Activated T-cell treated with anti-CD3 and anti-CD28 coated beads, Interleukin-2, amount 50 U/mL, for 1 hour (primary cell): ENCODE measurements around the gene NDRG3.
A peak's percentile ranks its signal among the peaks of the same experiment; 100 is the strongest.

Experiments used
- DNase-seq: peaks from one replicate; pipeline ENCODE4 v3.0.0-alpha.2; 2020

Gene NDRG3

GRCh38 chr20:36745927-36746659, at the start of gene NDRG3:
Gene NDRG3, minus strand, starts transcription at chr20:36746090. Its CDS starts 24,355 bp downstream, at chr20:36721735.
- DNase-seq, result peak; percentile 91

GRCh38 chr20:36794116-36794474, 48.2 kb upstream of the NDRG3 start:
- no peak for DNase-seq

GRCh38 chr20:36793294-36794115, 47.6 kb upstream of the NDRG3 start:
- DNase-seq, result no peak

GRCh38 chr20:36792422-36792821, 46.5 kb upstream of the NDRG3 start:
- DNase-seq, result no peak

- DNase-seq, result no peak
Measured at GRCh38 chr20:36791862-36792261, 46.0 kb upstream of the NDRG3 start.

- DNase-seq, result no peak
Measured at GRCh38 chr20:36786663-36787062, 40.8 kb upstream of the NDRG3 start.

GRCh38 chr20:36786246-36786645, 40.4 kb upstream of the NDRG3 start:
- no peak for DNase-seq

- no peak for DNase-seq
Measured at GRCh38 chr20:36785308-36785707, 39.4 kb upstream of the NDRG3 start.

GRCh38 chr20:36784900-36785299, 39.0 kb upstream of the NDRG3 start:
- DNase-seq, result no peak

GRCh38 chr20:36784116-36784515, 38.2 kb upstream of the NDRG3 start:
- no peak for DNase-seq

GRCh38 chr20:36779656-36780025, 33.8 kb upstream of the NDRG3 start:
- no peak for DNase-seq

- no peak for DNase-seq
Measured at GRCh38 chr20:36778831-36779655, 33.2 kb upstream of the NDRG3 start.

GRCh38 chr20:36777576-36777975, 31.7 kb upstream of the NDRG3 start:
- no peak for DNase-seq

- DNase-seq, result no peak
Measured at GRCh38 chr20:36777167-36777566, 31.3 kb upstream of the NDRG3 start.

- DNase-seq, result no peak
Measured at GRCh38 chr20:36775826-36776225, 29.9 kb upstream of the NDRG3 start.

GRCh38 chr20:36775196-36775595, 29.3 kb upstream of the NDRG3 start:
- no peak for DNase-seq

- peak; percentile 99 for DNase-seq
Measured at GRCh38 chr20:36773597-36774390, 27.9 kb upstream of the NDRG3 start, which contains the start of gene DSN1. Gene DSN1, minus strand, starts transcription at chr20:36773763. Its CDS starts 2,305 bp downstream, at chr20:36771458.

- no peak for DNase-seq
Measured at GRCh38 chr20:36773107-36773596, 27.3 kb upstream of the NDRG3 start.

GRCh38 chr20:36770680-36771079, 24.8 kb upstream of the NDRG3 start:
- DNase-seq, result no peak

GRCh38 chr20:36768768-36769430, 23.0 kb upstream of the NDRG3 start:
- no peak for DNase-seq

- no peak for DNase-seq
Measured at GRCh38 chr20:36761125-36761524, 15.2 kb upstream of the NDRG3 start.

- no peak for DNase-seq
Measured at GRCh38 chr20:36760647-36761046, 14.8 kb upstream of the NDRG3 start.
